GM15510 (cell line): ENCODE data around the gene TMOD2.

Source experiments
- POLR2A ChIP-seq: IDR thresholded peaks from 3 replicates; pipeline ENCODE4 v1.6.1; 2011; ENCODE audit warnings: borderline replicate concordance; ENCODE audit not compliant: insufficient read length; ENCODE audit errors: extremely low read depth

The TMOD2 gene

GRCh38 chr15:51842852-51843737 lies 91.7 kb downstream of the TMOD2 start:
- TF ChIP-seq POLR2A, result no peak

GRCh38 chr15:51844747-51845426 lies 93.5 kb downstream of the TMOD2 start:
- no peak for TF ChIP-seq POLR2A

DNA sequence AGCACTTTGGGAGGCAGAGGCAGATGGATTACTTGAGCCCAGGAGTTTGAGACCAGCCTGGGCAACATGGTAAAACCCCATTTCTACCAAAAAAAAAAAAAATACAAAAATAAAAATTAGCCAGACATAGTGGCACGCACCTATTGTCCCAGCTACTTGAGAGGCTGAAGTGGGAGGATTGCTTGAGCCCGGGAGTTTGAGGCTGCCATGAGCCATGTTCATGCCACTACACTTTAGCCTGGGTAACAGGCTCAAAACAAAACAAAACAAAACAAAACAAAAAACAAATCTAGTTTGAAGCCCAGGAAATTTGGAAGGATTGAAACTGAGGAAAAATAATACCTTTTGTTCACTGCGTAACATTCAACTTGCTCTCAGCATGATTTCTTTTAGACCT lies 94.7 kb downstream of the TMOD2 start:
- TF ChIP-seq POLR2A, result no peak

DNA sequence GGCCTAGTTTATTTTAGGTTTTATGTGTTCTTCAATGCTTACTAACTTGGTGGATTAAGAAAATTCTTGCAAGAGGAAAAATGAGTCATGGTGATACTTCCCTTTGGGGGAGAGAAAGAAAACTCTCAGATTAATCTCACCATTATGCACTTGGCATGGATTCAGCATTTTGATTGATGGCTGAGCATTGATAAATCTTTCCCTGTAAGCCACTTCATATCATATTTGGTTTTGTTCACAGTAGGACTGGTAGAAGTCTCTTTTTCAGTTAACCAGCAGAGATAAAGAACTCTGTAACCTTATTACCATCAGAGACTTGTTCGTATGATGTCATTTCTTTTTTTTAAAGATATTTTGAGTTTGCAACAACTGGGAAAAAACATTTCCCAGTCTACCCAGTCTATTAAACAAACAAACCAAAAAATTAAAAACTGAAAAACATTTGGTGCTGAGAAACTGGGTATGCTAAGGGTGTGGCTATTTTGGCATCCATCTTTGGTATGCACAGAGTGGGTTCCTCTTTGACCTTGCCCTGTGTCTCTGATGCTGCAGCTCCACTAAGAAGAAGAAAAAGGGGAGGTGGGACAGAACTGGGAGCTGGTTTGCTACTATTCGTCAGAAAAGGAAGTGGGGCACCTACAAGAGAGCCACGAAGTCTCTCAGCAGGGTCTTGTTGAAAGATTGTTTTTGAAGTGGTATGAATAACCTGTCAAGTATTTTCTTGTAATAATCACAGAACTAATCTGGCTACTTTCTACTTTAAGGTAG lies 95.2 kb downstream of the TMOD2 start:
- TF ChIP-seq POLR2A, result no peak

DNA sequence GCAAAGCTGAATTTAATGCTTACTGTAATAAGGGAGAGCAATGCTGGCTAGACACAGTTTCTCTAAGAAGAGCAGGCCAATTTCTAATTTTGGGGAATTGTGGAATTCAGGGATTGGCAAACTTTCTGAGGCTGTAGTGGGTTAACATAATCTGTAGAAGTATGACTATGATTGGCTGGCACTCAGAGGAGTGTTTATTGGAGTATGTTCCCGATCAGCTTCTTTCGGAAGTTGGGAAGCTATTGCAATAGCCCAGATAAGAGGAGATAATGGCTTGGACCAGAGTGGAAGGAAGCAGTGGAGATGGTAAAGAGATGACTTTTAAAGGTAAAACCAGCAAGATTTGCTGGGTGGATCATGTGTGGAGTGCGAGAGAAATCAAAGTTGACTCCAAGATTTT lies 97.4 kb downstream of the TMOD2 start:
- TF ChIP-seq POLR2A, result no peak

GRCh38 chr15:51849860-51850259 lies 98.5 kb downstream of the TMOD2 start:
- no peak for TF ChIP-seq POLR2A

DNA sequence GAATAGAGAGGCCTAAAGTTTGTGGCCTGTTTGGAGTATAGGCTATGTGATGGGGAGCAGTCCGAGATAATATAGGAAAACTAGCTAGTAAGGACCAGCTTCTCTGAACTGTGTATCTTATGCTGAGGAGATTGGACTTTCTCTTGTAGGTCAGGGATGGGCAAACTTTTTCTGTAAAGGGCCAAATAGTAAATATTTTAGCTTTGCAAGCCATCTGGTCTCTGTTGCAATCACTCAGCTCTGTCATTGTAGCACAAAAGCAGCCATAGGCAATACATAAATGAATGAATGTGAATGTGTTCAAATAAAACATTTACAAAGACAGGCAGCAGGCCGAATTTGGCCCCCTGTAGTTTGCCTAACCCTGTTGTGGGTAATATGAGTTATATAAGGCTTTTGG lies 102.6 kb downstream of the TMOD2 start:
- no peak for TF ChIP-seq POLR2A

DNA sequence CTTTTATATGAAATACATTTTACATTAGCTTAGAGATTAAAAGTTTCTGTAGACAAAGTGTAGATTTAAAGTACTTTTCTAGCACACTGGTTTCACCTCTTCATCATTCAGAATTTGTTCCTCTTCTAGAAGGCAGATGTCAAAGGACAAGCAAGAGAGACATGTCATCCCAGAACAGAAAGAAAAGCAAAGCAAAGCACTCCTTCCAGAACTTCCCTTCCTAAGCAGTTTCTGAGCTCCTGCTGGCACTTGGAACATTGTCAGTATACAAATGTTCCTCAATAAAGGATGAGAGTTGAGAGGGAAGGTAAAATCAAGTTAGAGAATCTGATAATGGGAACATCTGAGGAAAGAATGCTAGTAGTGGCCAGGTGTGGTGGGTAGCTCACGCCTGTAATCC lies 104.2 kb downstream of the TMOD2 start:
- TF ChIP-seq POLR2A, result no peak

DNA sequence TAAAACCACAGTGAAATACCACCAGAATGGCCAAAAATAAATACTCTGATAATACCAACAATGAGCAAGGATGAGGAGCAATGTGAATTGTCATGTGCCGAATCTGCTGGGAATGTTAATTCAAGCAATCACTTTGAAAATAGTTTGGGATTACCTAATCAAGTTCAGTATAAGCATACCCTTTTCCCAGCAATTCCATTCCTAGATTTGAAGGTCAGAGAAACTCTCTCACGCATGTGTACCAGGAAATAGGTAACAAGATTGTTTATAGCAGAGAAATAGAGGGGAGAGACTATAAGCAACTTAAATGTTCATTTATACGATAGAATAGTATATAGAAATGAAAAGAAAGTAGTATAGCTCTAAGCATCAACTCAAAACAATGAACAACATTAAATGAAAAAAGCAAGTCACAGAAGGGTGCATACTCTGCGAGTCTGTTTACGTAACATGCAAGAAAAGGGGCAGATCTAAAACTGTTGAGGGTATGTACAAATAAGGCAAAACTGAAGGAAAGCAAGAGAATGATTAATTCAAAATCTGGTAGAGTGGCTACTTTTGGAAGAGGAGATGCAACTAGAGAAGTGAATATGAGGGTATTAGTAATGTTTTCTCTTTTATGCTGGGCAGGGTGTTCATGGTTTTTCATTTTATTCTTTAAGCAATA lies 105.5 kb downstream of the TMOD2 start:
- TF ChIP-seq POLR2A, result no peak

DNA sequence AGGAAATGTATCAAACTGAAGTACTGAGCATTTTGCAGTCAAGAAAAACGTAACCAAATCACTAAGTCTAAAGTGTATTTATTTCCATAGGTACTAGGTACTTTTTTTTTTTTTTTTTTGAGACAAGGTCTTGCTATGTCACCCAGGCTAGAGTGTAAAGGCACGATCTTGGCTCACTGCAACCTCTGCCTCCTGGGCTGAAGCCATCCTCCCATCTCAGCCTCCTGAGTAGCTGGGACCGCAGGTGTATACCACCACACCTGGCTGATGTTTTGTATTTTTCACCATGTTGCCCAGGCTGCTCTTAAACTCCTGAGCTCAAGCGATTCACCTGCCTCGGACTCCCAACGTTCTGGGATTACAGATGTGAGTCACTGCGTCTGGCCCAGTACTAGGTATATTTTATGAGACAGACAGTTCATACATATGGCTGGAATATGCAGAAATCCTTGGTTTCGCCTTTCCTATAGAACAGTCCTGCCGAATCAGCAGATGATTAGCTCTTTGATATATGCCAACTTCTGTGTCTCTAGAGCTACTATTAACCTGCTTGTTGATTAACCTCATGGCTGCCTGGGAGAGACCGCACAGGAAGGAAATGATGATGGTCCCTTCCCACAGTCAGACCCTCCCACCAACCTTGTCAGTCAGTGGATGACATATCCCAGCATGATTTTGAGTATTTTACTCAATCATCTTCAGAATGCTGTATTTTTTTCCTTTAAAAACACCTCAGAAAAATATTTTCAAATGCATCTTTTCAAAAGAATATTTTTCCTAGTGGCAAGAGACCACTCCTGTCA lies 110.4 kb downstream of the TMOD2 start:
- TF ChIP-seq POLR2A, result no peak

- TF ChIP-seq POLR2A, result no peak
These were observed 111.7 kb downstream of the TMOD2 start for GRCh38 chr15:51863131-51863530.

GRCh38 chr15:51864408-51865056 lies 113.1 kb downstream of the TMOD2 start:
- no peak for TF ChIP-seq POLR2A

DNA sequence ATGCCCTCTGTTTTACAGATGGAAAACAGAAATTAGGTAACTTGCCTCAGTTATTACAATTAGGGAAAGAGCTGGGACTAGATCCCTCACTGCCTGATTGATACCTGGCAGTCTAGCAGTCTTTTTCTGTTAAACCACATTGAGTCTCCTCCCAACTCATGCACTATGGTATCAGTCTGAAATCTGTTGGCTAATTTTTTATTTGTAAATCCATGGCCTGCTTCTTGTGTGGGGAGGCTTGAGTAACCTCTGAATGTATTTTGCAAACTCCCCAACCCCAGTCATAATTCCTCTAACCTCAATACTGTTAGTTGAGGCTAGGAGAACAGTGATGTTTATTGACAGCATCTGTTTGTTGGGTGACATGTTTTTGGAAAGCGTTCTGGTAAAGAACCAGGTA lies 113.9 kb downstream of the TMOD2 start:
- TF ChIP-seq POLR2A, result no peak
